T-cell (primary cell): Measurements from ENCODE around the gene TMPRSS11D. TPM values are rescaled to one million over a fixed set of nuclear protein-coding genes. Genes with fewer than 3 reads are reported as not detected.

Source experiments
- ATAC-seq, 4 experiments: fragments of 200-7000 bp in 3 of 4; fragments of 150-1000 bp in 1 of 4; cut with Tn5 transposase; replicated peaks in 1 of 4; 1 replicate in 3 of 4; 2 replicates in 1 of 4; pipeline ENCODE4 v1.10.0; 2021; ENCODE audit warnings: moderate library complexity in 3 of 4, mild to moderate bottlenecking in 2 of 4, moderate number of reproducible peaks in 1 of 4
- CTCF ChIA-PET, 2 donors: fragments of 300-600 bp; sonication (Branson Sonifier 250); formaldehyde crosslinking; loops; one replicate each; lab custom pipeline; 2022; ENCODE audit warnings: antibody characterized with exemption in 2 of 2; lab: Charles Lee
- POLR2A ChIA-PET, 2 donors: fragments of 300-600 bp; sonication (Branson Sonifier 250); formaldehyde crosslinking; loops; one replicate each; lab custom pipeline; 2022; ENCODE audit warnings: antibody characterized with exemption in 2 of 2; lab: Charles Lee
- DNase-seq, 35 experiments: peaks; one replicate each; pipeline versions ENCODE4 v3.0.0 to v3.0.0-alpha.2; 2013 to 2023
- H3K27ac ChIP-seq: one replicate; pipeline ENCODE4 v1.5.1; 2013; ENCODE audit warnings: low read length
- H3K27me3 ChIP-seq, 2 experiments: replicated peaks in 1 of 2; 1 replicate in 1 of 2; 2 replicates in 1 of 2; pipeline versions ENCODE4 v1.6.1 to v1.7.0; 2013; ENCODE audit warnings: low read length in 1 of 2, mixed read lengths in 1 of 2; ENCODE audit not compliant: control insufficient read depth in 2 of 2, insufficient read depth in 2 of 2; ENCODE audit errors: extremely low read depth in 1 of 2
- H3K36me3 ChIP-seq, 2 donors: 1 replicate in 1 of 2; 2 replicates in 1 of 2; pipeline versions ENCODE4 v1.6.1 to v1.7.0; 2013; ENCODE audit warnings: low read length in 1 of 2; ENCODE audit not compliant: control insufficient read depth in 2 of 2, insufficient read depth in 1 of 2; ENCODE audit errors: extremely low read depth in 1 of 2
- H3K4me1 ChIP-seq, 2 experiments: 1 replicate in 1 of 2; 2 replicates in 1 of 2; pipeline versions ENCODE4 v1.6.1 to v1.7.0; 2013; ENCODE audit warnings: low read length in 2 of 2, mixed read lengths in 1 of 2; ENCODE audit not compliant: insufficient read depth in 2 of 2, control insufficient read depth in 1 of 2; ENCODE audit errors: extremely low read depth in 1 of 2
- H3K4me3 ChIP-seq, 2 donors: 1 replicate in 1 of 2; 2 replicates in 1 of 2; pipeline versions ENCODE4 v1.5.1 to v1.7.0; 2013; ENCODE audit warnings: mild to moderate bottlenecking in 2 of 2, low read length in 1 of 2, moderate library complexity in 1 of 2; ENCODE audit not compliant: control insufficient read depth in 1 of 2; ENCODE audit errors: extremely low read depth in 1 of 2
- H3K9me3 ChIP-seq: 2 replicates; pipeline ENCODE4 v1.7.0; 2013
- H3K27ac Mint-ChIP-seq, 2 donors: one replicate each; pipeline ENCODE4 v1.8.0; 2020 to 2021; ENCODE audit warnings: mild to moderate bottlenecking in 2 of 2, mixed read lengths in 2 of 2
- H3K27me3 Mint-ChIP-seq, 2 donors: one replicate each; pipeline ENCODE4 v1.8.0; 2021 to 2022; ENCODE audit warnings: mixed read lengths in 2 of 2
- H3K36me3 Mint-ChIP-seq: one replicate; pipeline ENCODE4 v1.8.0; 2021; ENCODE audit warnings: mixed read lengths
- H3K4me1 Mint-ChIP-seq, 3 donors: one replicate each; pipeline ENCODE4 v1.8.0; 2020 to 2022; ENCODE audit warnings: mixed read lengths in 3 of 3, mild to moderate bottlenecking in 1 of 3
- H3K4me3 Mint-ChIP-seq, 3 donors: one replicate each; pipeline ENCODE4 v1.8.0; 2020 to 2022; ENCODE audit warnings: mild to moderate bottlenecking in 3 of 3, mixed read lengths in 3 of 3, moderate library complexity in 3 of 3
- H3K9me3 Mint-ChIP-seq, 3 donors: one replicate each; pipeline ENCODE4 v1.8.0; 2020 to 2022; ENCODE audit warnings: mixed read lengths in 3 of 3
- WGBS: methylation state at CpG from one replicate; pipeline ENCODE4 v1.1.5; 2013; ENCODE audit warnings: missing lambda C conversion rate; ENCODE audit not compliant: insufficient coverage; 5-methylcytosine and 5-hydroxymethylcytosine counted together
- total RNA-seq, 35 experiments: library from RNA in 6 of 35; stranded (reverse) in 6 of 35; fragments of 120-200 nt in 1 of 35; gene quantifications; one replicate each; pipeline versions ENCODE4 v1.2.1 to v1.2.4 and lab custom pipeline; 2013 to 2026

The TMPRSS11D gene
- total RNA-seq, 5 donors from 2014 or later (not counting 1 experiment from before 2014, with no cell fraction given) = not detected

- POLR2A ChIA-PET = no interaction called here
- DNase-seq (no peak), ATAC-seq (no peak)
- Mint-ChIP-seq H3K4me3 (no peak overlapping the region), H3K27me3 (no peaks in the 10 kb centered on the region), H3K36me3 (no peaks in the 10 kb centered on the region), H3K9me3 (peaks cover 4 to 7% (median 4%) of the 10 kb centered on the region in 3 donors), H3K4me1 (no peaks in the 10 kb centered on the region), H3K27ac (no peak overlapping the region)
- H3K4me3 ChIP-seq = no peak overlapping the region
- peaks cover 0 to 5% of the 10 kb centered on the region in 2 experiments for H3K27me3 ChIP-seq
- CTCF ChIA-PET = no interaction called here
- H3K27ac ChIP-seq = no peak overlapping the region
- H3K9me3 ChIP-seq = no peaks in the 10 kb centered on the region
- no peaks in the 10 kb centered on the region for H3K36me3 ChIP-seq
- no peaks in the 10 kb centered on the region for H3K4me1 ChIP-seq
- 80% methylated on average over 2 of the region's 7 CpGs for WGBS
Observed at GRCh38 chr4:67926485-67926884, 42.7 kb upstream of the TMPRSS11D start.

- ChIA-PET CTCF (no interaction called here), POLR2A (no interaction called here)
- Histone ChIP-seq H3K4me3 (no peak overlapping the region), H3K27me3 (peaks cover 0 to 5% of the 10 kb centered on the region in 2 experiments), H3K9me3 (no peaks in the 10 kb centered on the region), H3K36me3 (no peaks in the 10 kb centered on the region), H3K27ac (no peak overlapping the region), H3K4me1 (no peaks in the 10 kb centered on the region)
- Mint-ChIP-seq H3K4me3 (no peak overlapping the region), H3K27me3 (peaks cover 0 to 3% of the 10 kb centered on the region in 2 donors), H3K36me3 (no peaks in the 10 kb centered on the region), H3K9me3 (peaks cover 4 to 7% (median 4%) of the 10 kb centered on the region in 3 donors), H3K4me1 (no peaks in the 10 kb centered on the region), H3K27ac (no peak overlapping the region)
- DNase-seq (no peak), ATAC-seq (no peak)
- no CpG with 5 or more reads among the region's 4 CpGs for WGBS
Observed at GRCh38 chr4:67922697-67923096, 38.9 kb upstream of the TMPRSS11D start.

- H3K4me3 Mint-ChIP-seq = no peak overlapping the region
- H3K27me3 Mint-ChIP-seq = peaks cover 0 to 7% of the 10 kb centered on the region in 2 donors
- Histone ChIP-seq H3K4me1 (no peaks in the 10 kb centered on the region), H3K27me3 (no peaks in the 10 kb centered on the region), H3K36me3 (no peaks in the 10 kb centered on the region), H3K27ac (no peak overlapping the region), H3K9me3 (no peaks in the 10 kb centered on the region), H3K4me3 (no peak overlapping the region)
- CTCF ChIA-PET = no interaction called here
- no peaks in the 10 kb centered on the region for H3K36me3 Mint-ChIP-seq
- no peak overlapping the region for H3K27ac Mint-ChIP-seq
- DNase-seq (no peak), ATAC-seq (no peak)
- no peaks in the 10 kb centered on the region for H3K4me1 Mint-ChIP-seq
- no peaks in the 10 kb centered on the region for H3K9me3 Mint-ChIP-seq
- POLR2A ChIA-PET = no interaction called here
Observed at GRCh38 chr4:67918428-67918827, 34.6 kb upstream of the TMPRSS11D start.

- ChIA-PET CTCF (no interaction called here), POLR2A (no interaction called here)
Observed at GRCh38 chr4:67915400-67915966, 31.7 kb upstream of the TMPRSS11D start.

GRCh38 chr4:67912080-67912479 lies 28.3 kb upstream of the TMPRSS11D start:
- H3K36me3 Mint-ChIP-seq = no peaks in the 10 kb centered on the region
- ChIA-PET POLR2A (no interaction called here), CTCF (interaction anchor here (0.5 kb wide), 2 partner anchors 730 to 962 kb away, joined by 3 to 9 read pairs; no protein-coding TSS in a partner anchor)
- no peaks in the 10 kb centered on the region for H3K36me3 ChIP-seq
- no peak overlapping the region for H3K27ac Mint-ChIP-seq
- peaks cover 0 to 3% of the 10 kb centered on the region in 2 experiments for H3K27me3 ChIP-seq
- no peak overlapping the region for H3K27ac ChIP-seq
- ATAC-seq (no peak), DNase-seq (no peak)
- H3K9me3 ChIP-seq = no peaks in the 10 kb centered on the region
- no peaks in the 10 kb centered on the region for H3K9me3 Mint-ChIP-seq
- no peak overlapping the region for H3K4me3 Mint-ChIP-seq
- no peaks in the 10 kb centered on the region for H3K4me1 ChIP-seq
- WGBS = no CpG with 5 or more reads among the region's 2 CpGs
- no peak overlapping the region for H3K4me3 ChIP-seq
- no peaks in the 10 kb centered on the region for H3K4me1 Mint-ChIP-seq
- H3K27me3 Mint-ChIP-seq = peaks cover 0 to 9% of the 10 kb centered on the region in 2 donors

More at GRCh38 chr4:67915400-67915966, 31.7 kb upstream of the TMPRSS11D start:
- no peak overlapping the region for H3K4me3 Mint-ChIP-seq
- Histone ChIP-seq H3K4me3 (no peak overlapping the region), H3K27me3 (no peaks in the 10 kb centered on the region), H3K9me3 (no peaks in the 10 kb centered on the region), H3K27ac (no peak overlapping the region), H3K36me3 (no peaks in the 10 kb centered on the region), H3K4me1 (no peaks in the 10 kb centered on the region)
- H3K4me1 Mint-ChIP-seq = no peaks in the 10 kb centered on the region
- WGBS = 49% methylated on average over 3 of the region's 5 CpGs
- DNase-seq = no peak
- H3K27ac Mint-ChIP-seq = no peak overlapping the region
- no peak for ATAC-seq
- H3K9me3 Mint-ChIP-seq = no peaks in the 10 kb centered on the region
- H3K36me3 Mint-ChIP-seq = no peaks in the 10 kb centered on the region
- peaks cover 0 to 12% of the 10 kb centered on the region in 2 donors for H3K27me3 Mint-ChIP-seq

DNA sequence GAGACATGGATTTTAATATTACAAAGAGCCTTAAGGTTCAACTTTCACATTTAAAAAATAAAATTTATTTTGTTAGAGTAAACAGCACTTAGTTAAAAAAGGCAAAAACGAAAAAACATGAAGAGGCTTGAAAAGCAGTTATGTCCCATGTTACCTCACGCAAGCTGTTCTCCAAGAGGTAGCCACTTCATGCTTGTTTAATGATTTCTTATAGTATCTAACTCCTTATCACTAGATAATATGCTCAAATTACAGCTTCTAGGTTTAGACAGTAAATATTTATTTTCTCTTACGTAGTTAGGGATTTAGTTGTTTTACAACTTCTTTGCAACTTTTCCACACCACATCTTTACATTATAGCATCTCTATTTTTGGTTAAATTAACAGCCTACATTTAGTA lies 27.8 kb upstream of the TMPRSS11D start:
- DNase-seq (no peak), ATAC-seq (no peak)
- WGBS = no CpG with 5 or more reads among the region's 3 CpGs
- no peak overlapping the region for H3K27ac ChIP-seq
- H3K36me3 ChIP-seq = no peaks in the 10 kb centered on the region
- no peaks in the 10 kb centered on the region for H3K4me1 ChIP-seq
- no peaks in the 10 kb centered on the region for H3K36me3 Mint-ChIP-seq
- H3K4me3 Mint-ChIP-seq = no peak overlapping the region
- H3K27ac Mint-ChIP-seq = no peak overlapping the region
- H3K9me3 Mint-ChIP-seq = no peaks in the 10 kb centered on the region
- POLR2A ChIA-PET = no interaction called here
- CTCF ChIA-PET = interaction anchor here in 1 of 2 donors (2.8 kb wide), 1 partner anchor 362 kb away, joined by 8 read pairs; no protein-coding TSS in a partner anchor
- H3K27me3 Mint-ChIP-seq = peaks cover 0 to 9% of the 10 kb centered on the region in 2 donors
- no peaks in the 10 kb centered on the region for H3K4me1 Mint-ChIP-seq
- H3K4me3 ChIP-seq = no peak overlapping the region
- H3K9me3 ChIP-seq = no peaks in the 10 kb centered on the region
- peaks cover 0 to 3% of the 10 kb centered on the region in 2 experiments for H3K27me3 ChIP-seq
